IMR-90 (cell line): Measurements from ENCODE around the gene POMT2.

Experiments
- CEBPB ChIP-seq: IDR thresholded peaks from 2 replicates; pipeline ENCODE4 v1.6.1; 2012; ENCODE audit warnings: low read depth, low read length, improper control_type of control experiment
- CHD1 ChIP-seq: IDR thresholded peaks from 2 replicates; pipeline ENCODE4 v1.6.1; 2012; ENCODE audit warnings: low read depth, low read length, improper control_type of control experiment
- CTCF ChIP-seq: conservative IDR thresholded peaks from 2 replicates; pipeline ENCODE4 v1.5.1; 2012; ENCODE audit warnings: mild to moderate bottlenecking, low read depth, low read length, improper control_type of control experiment
- ELK1 ChIP-seq: fragments of 150-350 bp; IDR thresholded peaks from 2 replicates; pipeline ENCODE4 v1.6.1; 2016; ENCODE audit warnings: low read depth, mild to moderate bottlenecking, low read length, moderate library complexity, borderline replicate concordance
- FOS ChIP-seq: fragments of 150-350 bp; IDR thresholded peaks from 2 replicates; pipeline ENCODE4 v1.6.1; 2016; ENCODE audit warnings: low read depth, low read length
- MAFK ChIP-seq: IDR thresholded peaks from 2 replicates; pipeline ENCODE4 v1.6.1; 2012; ENCODE audit warnings: low read depth, low read length, improper control_type of control experiment
- MAZ ChIP-seq: IDR thresholded peaks from 2 replicates; pipeline ENCODE4 v1.6.1; 2012; ENCODE audit warnings: low read depth, mild to moderate bottlenecking, low read length, improper control_type of control experiment, moderate library complexity, borderline replicate concordance
- NFE2L2 ChIP-seq: fragments of 150-350 bp; IDR thresholded peaks from 2 replicates; pipeline ENCODE4 v1.6.1; 2016; ENCODE audit warnings: low read depth, mild to moderate bottlenecking, low read length
- POLR2A ChIP-seq: IDR thresholded peaks from 2 replicates; pipeline ENCODE4 v1.6.1; 2012; ENCODE audit warnings: mild to moderate bottlenecking, low read depth, low read length
- RCOR1 ChIP-seq: IDR thresholded peaks from 2 replicates; pipeline ENCODE4 v1.6.1; 2012; ENCODE audit warnings: mild to moderate bottlenecking, low read length, improper control_type of control experiment; ENCODE audit not compliant: insufficient replicate concordance
- USF2 ChIP-seq: fragments of 150-350 bp; IDR thresholded peaks from 2 replicates; pipeline ENCODE4 v1.6.1; 2017; ENCODE audit warnings: mild to moderate bottlenecking, antibody characterized with exemption, low read length, low read depth

GRCh38 chr14:77259025-77259715, 61.5 kb downstream of the POMT2 start:
- TF ChIP-seq CTCF (no peak), CEBPB (no peak), RCOR1 (no peak), ELK1 (no peak), CHD1 (no peak), POLR2A (no peak), USF2 (no peak), NFE2L2 (no peak), FOS (no peak), MAZ (no peak), MAFK (no peak)
